Measurements from ENCODE around the gene DIP2B. TPM values are rescaled to one million over a fixed set of nuclear protein-coding genes. Genes with fewer than 3 reads are reported as not detected.
"Not testable (repeated sequence)": the region's sequence is repeated elsewhere in the genome, so short reads cannot be mapped to it uniquely, and the experiment has no call there.

DIP2B gene
- total RNA-seq, 1 donor from 2014 or later = 31.5 TPM

DNA sequence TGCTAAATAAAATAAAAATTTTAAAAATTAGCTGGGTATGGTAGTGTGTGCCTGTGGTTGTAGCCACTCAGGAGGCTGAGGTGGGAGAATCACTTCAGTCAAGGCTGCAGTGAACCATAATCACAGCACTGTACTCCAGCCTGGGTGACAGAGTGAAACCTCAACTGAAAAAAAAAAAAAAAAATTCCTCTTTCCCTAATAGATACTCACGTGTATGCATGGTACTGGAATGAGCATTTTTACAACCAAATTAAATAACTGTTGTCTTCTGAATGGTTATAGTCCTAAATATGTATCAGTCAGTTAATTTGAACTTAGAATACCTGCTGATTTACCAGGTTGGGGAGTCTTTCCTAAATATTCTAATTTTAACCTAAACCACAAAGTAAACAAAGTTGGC is 160.8 kb downstream of the DIP2B start:
- intact Hi-C loops (cut with micrococcal nuclease) = no loop called here

DNA sequence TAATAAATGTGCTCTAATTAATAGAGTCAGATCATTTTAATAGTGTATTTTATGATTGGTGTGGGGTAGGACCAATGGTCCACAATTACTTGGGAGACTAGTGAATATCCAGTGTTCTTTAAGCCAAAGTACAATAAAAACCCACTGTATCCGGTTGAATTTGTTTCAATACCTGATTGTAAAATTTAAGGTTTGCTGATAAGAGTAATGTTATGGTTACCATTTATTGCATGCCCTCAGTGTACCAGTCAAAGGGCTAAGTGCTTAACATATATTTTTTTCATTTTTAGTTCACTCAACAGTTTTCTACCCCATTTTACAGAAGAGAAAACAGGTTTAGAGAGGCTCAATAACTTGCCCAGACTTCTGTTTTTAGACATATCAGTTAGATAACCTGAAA is 161.2 kb downstream of the DIP2B start:
- intact Hi-C loops (cut with micrococcal nuclease) = no loop called here

DNA sequence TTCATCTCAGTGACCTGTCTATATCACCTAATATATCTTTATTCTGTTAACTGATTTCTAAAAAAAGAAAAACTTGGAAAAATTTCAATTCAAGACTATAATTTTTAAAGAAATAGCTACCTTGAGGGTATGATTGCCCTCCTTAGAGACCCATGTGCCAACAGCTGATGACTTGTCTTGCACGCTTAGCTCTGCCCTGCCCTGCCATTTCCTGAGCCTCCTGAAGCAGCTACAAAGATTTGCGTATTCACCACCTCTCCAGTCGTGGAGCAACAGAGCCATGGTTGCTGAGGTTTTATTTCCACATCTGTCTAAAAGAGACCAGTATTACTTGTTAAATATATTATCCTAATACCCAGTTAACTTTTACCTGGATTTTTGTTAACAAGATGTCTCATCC is 167.4 kb downstream of the DIP2B start:
- intact Hi-C loops (cut with micrococcal nuclease) = no loop called here

DNA sequence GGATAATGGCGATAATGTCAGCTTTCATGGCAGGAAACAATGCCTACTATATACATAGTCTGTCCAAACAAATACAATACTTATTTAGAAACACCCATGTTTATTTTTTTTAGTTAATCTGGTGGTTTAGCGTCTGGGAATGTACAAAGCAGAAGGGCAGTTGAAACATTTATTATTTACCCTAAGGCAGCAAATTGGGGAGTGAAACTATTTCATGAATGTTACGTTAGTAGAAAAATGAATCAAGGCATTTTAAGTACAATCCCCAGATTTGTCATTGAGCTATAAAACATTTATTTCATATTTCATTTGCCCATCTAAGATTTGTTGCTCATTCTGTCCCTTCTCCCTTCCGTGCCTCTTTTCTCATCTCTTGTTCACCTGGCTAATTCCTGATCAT is 172.0 kb downstream of the DIP2B start:
- intact Hi-C loops (cut with micrococcal nuclease) = no loop called here

DNA sequence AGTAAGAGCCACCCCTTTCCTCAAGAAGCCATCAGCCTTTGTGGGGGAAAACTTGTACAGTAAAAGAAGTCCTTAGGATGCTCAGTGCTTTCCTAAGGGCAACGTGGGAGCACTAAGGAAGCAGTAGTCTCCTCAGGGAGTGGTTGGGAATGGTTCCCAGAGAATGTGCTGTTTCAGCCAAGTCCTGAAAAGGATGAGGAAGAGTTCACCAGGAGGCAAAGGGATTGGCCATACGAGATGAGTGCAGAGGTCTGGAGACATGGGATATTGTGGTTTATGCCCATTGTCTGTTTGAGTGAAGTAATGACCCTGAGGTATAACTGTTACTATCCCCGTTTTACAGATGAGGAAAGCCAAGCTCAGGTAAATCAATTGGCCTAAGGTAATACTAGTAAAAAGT is 173.1 kb downstream of the DIP2B start:
- intact Hi-C loops (cut with micrococcal nuclease) = no loop called here

DNA sequence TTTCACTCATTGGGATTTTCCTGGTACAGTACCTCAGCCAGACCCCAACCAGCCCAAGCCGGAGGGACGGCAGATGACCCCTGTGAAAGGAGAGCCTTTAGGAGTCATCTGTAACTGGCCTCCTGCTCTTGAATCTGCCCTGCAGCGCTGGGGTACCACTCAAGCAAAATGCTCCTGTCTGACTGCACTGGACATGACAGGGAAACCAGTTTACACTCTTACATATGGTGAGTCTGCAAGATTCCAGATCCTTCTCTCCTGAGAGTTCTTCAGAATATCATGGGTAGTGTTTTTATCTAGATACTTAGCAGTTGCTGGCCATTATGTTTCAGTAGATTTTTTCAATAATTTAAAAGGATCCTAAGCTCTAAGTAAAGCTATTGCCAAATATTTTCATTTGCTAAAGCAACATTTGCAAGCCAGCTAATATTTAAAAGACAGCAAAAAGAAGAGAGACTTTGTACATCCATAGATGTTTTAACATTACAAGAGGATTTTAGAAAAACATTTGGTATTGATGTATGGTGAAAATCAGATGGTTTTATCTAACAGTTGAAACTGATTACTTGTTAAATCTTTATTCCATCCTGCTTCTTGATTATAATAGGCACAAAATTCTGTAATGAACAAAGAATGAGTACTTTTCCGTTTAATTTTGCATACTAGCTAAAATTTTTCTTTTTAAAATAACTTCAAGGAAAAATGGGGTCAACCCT is 174.0 kb downstream of the DIP2B start:
- intact Hi-C loops (cut with micrococcal nuclease) = no loop called here

DNA sequence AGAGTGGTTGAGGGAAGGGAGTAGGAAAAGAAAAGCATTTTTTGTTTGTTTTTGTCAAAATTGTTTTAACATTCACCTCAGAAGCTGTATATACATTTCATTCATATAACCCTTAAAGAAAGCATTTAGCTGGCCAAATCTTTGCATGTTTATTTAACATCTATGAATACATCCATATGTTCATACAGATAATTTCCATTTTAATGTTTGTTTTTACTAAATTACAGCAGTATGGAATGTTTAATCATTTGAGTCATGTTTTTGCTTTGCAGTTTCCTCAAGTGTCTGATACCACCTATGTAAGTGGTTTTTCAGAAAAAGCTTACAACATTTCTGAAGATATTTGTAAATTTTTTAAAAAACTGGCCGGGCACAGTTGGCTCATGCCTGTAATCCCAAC is 174.8 kb downstream of the DIP2B start:
- intact Hi-C loops (cut with micrococcal nuclease) = no loop called here

DNA sequence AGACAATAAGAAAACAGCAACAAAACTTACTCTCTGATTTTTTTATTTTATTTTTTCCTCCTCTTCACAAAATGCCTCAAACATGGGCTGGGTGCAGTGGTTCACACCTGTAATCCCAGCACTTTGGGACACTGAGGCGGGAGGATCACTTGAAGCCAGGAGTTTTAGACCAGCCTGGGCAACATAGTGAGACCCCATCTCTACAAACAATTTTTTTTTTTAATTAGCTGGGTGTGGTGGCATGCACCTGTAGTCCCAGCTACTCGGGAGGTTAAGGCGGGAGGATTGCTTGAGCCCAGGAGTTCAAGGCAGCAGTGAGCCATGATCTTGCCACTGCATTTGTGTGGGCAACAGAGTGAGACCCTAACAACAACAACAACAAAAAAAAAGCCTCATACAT is 176.3 kb downstream of the DIP2B start:
- intact Hi-C loops (cut with micrococcal nuclease) = not testable (repeated sequence)

DNA sequence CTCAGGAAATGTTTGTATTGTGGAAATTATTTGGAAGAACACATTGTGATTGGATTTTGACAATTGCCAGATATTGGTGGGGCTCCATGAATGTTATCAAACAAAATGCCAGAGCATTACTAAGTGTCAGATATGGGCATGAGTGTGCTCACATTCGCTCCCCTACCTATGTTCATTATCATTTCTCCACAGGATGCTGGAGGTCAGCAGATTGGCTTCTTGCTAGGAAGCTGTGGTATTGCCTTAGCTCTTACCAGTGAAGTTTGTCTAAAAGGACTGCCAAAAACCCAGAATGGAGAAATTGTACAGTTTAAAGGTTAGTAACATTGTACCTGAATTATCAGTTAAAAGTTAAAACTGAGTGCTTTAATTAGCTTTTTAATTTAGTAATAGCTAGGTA is 180.9 kb downstream of the DIP2B start:
- intact Hi-C loops (cut with micrococcal nuclease) = no loop called here

DNA sequence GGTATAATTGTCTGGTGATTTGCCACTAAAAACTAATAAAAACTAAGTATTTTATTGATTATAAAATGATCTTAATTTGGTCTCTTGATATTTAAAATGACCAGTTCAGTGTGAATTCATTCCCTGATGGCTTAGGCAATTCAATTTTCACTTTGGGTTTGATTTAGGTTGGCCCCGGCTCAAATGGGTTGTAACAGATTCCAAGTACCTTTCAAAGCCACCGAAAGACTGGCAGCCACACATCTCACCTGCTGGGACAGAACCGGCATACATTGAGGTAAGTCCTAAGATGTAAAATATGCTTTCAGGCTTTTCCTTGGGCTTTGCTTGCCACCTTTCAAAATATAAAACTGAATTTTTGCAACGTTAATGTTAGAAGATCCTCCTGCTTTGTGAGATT is 181.6 kb downstream of the DIP2B start:
- intact Hi-C loops (cut with micrococcal nuclease) = no loop called here

DNA sequence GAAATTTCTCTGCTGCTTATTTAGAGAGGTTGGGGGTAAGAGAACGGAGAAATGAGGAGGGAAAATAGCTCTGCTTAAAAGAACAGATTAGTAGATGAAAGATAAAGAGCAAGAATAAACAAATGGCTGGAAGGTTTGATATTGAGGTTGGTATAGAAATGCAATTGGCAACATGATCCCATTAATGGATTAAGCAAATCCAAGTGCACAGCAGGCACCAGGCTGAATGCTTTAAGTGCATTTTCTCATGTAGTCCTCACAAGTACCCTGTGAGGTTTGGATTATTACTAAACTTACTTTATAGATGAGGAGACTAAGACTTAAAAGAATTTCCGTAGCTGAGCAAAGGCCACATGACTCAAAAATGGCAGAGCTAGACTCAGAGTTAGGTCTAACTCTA is 182.2 kb downstream of the DIP2B start:
- intact Hi-C loops (cut with micrococcal nuclease) = no loop called here

DNA sequence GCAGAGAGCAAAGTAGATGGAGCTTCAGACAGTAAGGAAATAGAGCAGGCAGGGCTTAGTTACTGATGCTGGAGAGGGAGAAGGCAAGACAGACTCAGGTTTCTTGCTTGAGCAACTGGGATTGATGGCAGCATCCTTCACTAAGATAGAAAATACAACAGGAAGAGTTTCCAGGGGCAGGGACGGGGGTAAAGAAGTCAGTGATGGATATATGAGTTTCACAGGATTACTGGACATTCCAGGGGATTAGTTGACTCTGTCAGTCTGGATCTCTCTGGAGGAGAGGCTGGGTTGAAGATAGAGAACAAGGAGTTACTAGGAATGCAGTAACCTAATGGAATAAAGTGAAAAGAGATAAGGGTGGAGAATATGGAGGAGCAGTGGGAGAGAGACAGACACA is 184.7 kb downstream of the DIP2B start:
- intact Hi-C loops (cut with micrococcal nuclease) = no loop called here

DNA sequence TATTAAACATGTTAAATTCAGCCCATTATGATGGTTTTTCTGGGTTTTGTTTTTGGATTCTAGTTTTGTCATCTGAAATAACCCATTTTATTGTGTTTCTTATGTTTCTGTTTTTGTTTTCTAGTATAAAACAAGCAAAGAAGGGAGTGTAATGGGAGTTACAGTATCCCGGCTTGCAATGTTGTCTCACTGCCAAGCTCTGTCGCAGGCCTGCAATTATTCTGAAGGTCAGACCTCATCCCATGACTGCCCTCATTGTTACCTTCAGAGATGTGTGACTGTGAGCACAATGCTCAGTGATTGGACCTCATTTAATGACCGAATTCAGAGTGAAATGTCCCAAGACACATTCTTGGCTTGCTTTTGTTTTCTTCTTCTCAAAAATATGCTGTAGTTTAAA is 186.1 kb downstream of the DIP2B start:
- intact Hi-C loops (cut with micrococcal nuclease) = no loop called here

DNA sequence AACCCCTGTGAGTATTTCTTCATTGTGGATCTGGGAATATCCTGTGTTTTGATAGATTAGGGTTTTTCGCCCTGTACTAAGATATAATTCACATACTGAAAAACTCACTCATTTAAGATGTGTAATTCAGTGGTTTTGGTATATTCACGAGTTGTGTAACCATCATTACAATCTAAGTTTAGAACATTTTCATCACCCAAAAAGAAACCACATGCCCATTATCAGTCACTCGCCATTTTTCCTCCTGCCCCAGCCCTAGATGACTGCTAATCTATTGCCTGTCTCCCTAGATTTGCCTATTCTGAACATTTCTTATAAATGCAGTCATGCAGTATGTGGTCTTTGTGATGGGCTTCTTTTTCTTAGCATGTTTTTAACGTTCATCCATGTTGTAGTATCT is 191.2 kb downstream of the DIP2B start:
- intact Hi-C loops (cut with micrococcal nuclease) = no loop called here

DNA sequence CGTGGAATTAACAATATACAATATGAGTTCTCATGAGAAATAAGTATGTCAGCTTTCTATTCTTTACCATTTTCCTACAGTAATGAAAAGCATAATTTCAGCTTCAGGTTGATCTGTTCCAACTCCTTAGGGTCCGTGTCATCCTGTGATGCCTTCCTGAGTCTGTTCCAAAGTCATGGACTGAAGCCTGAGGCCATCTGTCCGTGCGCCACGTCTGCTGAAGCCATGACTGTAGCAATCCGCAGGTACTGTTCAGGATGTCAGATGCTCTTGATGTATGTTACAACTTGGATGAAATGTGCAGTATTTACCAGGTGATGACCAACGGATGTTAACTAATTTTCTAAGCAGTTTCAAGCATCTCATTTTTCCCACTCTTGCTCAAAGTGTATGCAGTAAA is 192.1 kb downstream of the DIP2B start:
- intact Hi-C loops (cut with micrococcal nuclease) = no loop called here

DNA sequence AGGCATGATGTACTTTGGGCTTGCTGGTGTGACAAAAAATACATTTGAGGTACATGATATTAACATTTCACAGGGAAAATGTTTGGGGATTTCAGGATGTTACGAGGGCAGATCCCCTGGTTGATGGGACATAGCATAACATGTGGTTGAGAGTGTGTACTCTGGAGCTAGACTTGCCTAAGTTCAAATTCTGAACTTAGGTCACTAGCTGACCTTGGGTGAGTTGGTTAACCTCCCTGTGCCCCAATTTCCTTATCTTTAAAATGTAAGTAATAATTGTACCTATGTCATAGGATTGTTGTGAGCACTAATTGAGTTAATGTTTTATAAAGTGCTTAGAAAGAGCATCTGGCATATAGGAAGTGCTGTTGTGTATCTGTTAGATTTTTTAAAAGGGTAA is 194.4 kb downstream of the DIP2B start:
- intact Hi-C loops (cut with micrococcal nuclease) = no loop called here

DNA sequence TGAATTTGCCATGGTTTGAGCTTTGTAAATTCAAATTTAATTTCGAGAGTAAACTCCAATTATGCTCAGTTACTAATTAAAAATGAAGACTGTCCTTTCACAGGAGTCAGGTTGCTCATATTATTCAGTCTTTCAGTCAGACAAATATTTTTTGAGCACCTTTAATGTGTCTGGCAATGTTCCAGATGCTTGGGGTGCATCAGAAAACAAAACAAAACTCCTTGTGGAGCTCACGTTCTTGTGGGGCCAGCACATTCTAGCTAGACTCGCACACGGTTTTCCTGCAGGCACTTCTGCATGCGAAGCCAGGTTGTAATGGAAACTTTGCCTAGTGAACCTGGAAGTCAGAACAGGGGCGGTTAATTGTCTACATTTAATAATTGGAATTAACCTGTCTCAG is 195.2 kb downstream of the DIP2B start:
- intact Hi-C loops (cut with micrococcal nuclease) = no loop called here

DNA sequence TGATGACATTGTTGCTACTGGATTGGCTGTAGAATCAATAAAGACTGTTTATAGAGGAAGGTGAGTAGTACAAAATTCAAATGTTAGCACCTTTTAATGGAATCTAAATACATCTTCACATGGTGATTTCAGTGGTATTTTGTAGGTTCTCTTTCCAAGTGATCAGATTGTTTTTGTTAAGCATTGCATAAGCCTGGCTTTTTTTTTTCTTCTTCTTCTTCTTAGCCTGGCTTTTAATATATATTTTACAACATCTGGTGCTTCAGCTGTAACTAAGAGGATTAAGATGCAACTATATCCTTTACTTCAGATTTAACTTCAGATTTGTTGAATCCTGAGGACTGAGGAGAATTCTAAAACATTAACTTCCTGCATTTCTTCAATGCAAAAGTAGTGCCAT is 201.8 kb downstream of the DIP2B start:
- intact Hi-C loops (cut with micrococcal nuclease) = no loop called here

DNA sequence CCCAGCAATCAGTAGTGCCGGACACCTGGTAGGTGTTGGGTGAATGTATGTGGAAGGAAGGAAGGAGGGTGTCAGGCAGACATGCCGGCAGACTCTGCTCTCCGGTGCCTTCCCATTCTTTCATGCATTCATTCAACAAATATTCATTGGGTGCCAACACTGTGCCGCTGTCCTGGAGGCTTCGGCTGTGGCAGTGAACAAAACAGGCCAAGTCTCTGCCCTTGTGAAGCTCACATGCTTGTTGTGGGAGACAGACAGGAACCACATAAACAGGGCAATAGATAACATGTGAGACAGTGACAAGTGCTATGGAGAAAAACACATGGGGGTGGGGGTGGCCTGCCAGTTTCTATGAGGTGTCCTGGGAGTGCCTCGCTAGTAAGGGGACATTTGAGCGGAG is 202.6 kb downstream of the DIP2B start:
- intact Hi-C loops (cut with micrococcal nuclease) = no loop called here

DNA sequence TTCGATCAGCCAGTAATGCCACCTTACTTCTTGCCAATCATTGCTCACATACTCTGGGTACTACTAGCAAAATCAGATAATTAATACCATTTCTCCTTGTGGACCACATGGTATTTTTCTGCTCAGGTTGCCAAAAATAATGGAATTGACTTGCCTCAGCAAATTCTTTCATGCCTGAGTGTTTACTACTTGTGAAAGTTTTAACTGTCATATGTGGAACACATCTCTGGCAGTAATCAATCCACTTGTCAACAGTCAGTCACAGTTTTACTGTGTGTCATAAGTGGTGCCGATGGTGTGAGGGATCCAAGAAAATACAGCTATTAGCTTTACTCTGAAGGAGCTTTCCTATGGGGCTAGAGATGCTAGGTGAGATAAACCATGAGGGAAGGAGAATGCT is 203.8 kb downstream of the DIP2B start:
- intact Hi-C loops (cut with micrococcal nuclease) = no loop called here

DNA sequence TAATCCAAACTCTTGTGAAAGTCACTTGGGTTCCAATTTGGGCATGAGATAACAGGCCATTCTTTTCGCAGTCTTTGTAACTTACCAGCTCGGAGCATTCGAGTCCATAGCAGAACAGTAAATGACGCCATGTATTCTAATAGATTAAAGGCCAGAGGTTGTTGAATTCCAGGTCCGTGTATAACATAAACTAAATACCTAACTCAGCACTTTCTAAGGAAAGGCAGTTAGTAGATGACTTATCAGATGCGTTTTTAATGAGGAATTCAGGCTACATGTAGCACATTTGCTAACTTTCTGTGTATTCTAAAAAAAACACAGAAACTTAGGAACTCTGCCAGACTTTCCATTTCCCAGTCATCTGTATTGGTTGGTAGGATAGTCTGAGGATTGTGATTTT is 206.3 kb downstream of the DIP2B start:
- intact Hi-C loops (cut with micrococcal nuclease) = no loop called here

DNA sequence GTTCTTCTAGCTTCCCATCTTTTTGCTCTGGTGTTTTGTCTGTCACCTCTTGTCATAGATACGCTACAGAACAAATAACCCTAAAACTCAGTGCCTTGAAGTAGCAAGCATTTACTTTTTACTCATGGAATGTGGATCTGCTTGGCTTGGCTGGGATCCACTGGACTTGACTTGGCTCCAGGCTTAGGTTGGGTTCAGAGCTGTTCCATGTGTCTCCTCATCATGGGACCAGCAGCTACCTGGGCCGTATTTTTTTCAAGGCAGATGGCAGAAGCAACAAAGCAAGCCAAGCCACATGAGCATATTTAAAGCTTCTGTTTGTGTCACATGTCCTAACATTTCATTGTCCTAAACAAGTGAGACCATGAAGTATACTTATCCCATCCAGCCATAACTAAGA is 210.4 kb downstream of the DIP2B start:
- intact Hi-C loops (cut with micrococcal nuclease) = no loop called here

DNA sequence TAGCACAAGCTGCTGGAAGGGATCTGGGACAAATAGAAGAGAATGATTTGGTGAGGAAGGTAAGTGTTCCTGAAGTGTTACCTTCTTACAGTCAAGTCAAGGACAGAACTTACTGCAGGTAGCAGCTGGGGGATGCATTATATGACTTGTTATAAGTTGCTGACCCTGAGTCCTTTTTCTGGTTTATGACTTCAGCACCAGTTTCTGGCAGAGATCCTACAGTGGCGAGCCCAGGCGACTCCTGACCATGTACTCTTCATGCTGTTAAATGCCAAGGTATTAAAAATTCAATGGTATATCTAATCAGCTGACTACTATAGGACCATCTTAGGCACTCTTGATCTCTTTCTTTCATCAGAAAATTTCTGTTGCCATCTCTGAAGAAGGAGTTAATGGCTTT is 214.0 kb downstream of the DIP2B start:
- intact Hi-C loops (cut with micrococcal nuclease) = no loop called here

DNA sequence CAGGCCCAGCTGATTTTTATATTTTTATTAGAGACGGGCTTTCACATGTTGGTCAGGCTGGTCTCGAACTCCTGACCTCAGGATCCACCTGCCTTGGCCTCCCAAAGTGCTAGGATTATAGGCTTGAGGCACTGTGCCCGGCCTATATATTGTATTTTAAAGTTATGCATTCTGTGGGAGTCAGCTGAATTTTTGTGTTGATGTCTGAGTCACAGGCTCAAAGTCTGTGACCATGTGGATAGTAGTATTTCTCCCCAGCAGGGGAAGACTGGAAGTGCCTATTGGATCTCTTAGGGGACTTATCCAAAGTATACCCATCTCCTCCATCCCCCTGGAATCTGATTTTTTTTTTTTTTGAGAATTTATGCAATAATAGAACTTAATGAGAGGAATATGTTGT is 215.3 kb downstream of the DIP2B start:
- intact Hi-C loops (cut with micrococcal nuclease) = no loop called here
